Aorta (tissue), 5 donors: Measurements from ENCODE around the gene EIF5. TPM values are rescaled to one million over a fixed set of nuclear protein-coding genes. Genes with fewer than 3 reads are reported as not detected.
A peak's percentile ranks its signal among the peaks of the same experiment; 100 is the strongest.

Experiments used
- ATAC-seq: fragments of 200-7000 bp; cut with Tn5 transposase; one replicate; pipeline ENCODE4 v1.9.1; 2022; ENCODE audit warnings: moderate library complexity; ENCODE audit not compliant: low FRiP score
- DNase-seq, 2 donors: peaks; one replicate each; pipeline ENCODE4 v3.0.0-alpha.2; 2020
- H3K27ac ChIP-seq, 2 donors: one replicate each; pipeline ENCODE4 v1.5.1; 2013; ENCODE audit warnings: low read length in 2 of 2, mild to moderate bottlenecking in 2 of 2, moderate library complexity in 2 of 2, control low read depth in 1 of 2, inconsistent platforms in 1 of 2, low read depth in 1 of 2
- H3K27me3 ChIP-seq, 2 donors: one replicate each; pipeline ENCODE4 v1.6.1; 2013; ENCODE audit warnings: control low read depth in 1 of 2, low read length in 1 of 2, mild to moderate bottlenecking in 1 of 2, moderate library complexity in 1 of 2; ENCODE audit not compliant: insufficient read depth in 2 of 2, control insufficient read depth in 1 of 2
- H3K36me3 ChIP-seq, 2 donors: one replicate each; pipeline ENCODE4 v1.6.1; 2013; ENCODE audit warnings: control low read depth in 1 of 2, low read length in 1 of 2, mild to moderate bottlenecking in 1 of 2; ENCODE audit not compliant: insufficient read depth in 2 of 2, control insufficient read depth in 1 of 2
- H3K4me1 ChIP-seq, 2 donors: one replicate each; pipeline ENCODE4 v1.6.1; 2013; ENCODE audit warnings: low read length in 2 of 2, control low read depth in 1 of 2, mild to moderate bottlenecking in 1 of 2, moderate library complexity in 1 of 2; ENCODE audit not compliant: insufficient read depth in 2 of 2, control insufficient read depth in 1 of 2
- H3K4me3 ChIP-seq, 2 donors: one replicate each; pipeline ENCODE4 v1.5.1; 2013; ENCODE audit warnings: low read length in 2 of 2, control low read depth in 1 of 2, mild to moderate bottlenecking in 1 of 2
- H3K9me3 ChIP-seq: one replicate; pipeline ENCODE4 v1.6.1; 2013; ENCODE audit warnings: mild to moderate bottlenecking, low read length; ENCODE audit not compliant: control insufficient read depth
- WGBS, 2 donors: extraction: QIAGEN DNeasy Blood & Tissue Kit; methylation state at CpG; one replicate each; pipeline ENCODE4 v1.1.7; 2013; 5-methylcytosine and 5-hydroxymethylcytosine counted together
- intact Hi-C, 2 donors: fragments of 100-400 bp; cut with DNase I; formaldehyde crosslinking; loops; one replicate each; pipeline versions ENCODE4 v1.14.2 to v1.15.0; 2022
- polyA plus RNA-seq, 2 donors: library from polyadenylated mRNA; stranded (reverse); fragments of 200-250 nt; gene quantifications; one replicate each; pipeline ENCODE4 v1.2.3, GENCODE V29; 2013
- total RNA-seq, 2 donors: library from RNA; stranded (reverse); fragmentation: NEBNext Ultra II Directional; extraction: Animal tissue kit (Norgen Biotek cat#: 25700); gene quantifications; one replicate each; pipeline ENCODE4 v1.2.1, GENCODE V29; 2021
- donor health status: healthy with polysubstance abuse.
- donor health status: Bipolar disorder and iron deficiency.
- donor health status: DM: no; HTN: no; CAD: no.
- donor health status: DM: no; HTN: no; CAD: no.
- donor health status: DM: yes; HTN: yes; CAD: no.

The EIF5 gene
- total and polyA plus RNA-seq, 4 donors, result 93.1 to 218 (median 170) TPM

DNA sequence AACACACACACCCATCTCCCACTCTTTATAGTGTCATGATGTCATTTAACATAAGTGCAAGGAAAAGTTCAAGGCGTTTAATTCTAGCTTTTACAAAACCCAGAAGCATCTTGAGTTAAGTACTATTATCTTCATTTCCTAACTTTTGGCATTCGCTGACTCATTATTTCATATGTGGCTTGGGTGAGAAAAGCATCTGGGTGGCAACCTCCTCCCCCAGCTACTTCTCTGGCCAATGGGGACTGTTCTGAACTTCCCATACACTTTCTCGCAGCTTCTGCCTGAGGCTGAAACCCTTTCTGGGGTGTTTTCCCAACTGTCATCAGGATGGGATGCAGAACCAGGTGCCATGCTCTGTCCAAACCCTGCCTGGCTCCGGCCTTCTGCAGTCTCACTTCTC, 48.3 kb downstream of the EIF5 start:
- H3K4me3 ChIP-seq, result no peak overlapping the region
- H3K9me3 ChIP-seq, result no peaks in the 10 kb centered on the region
- intact Hi-C loops, result no loop called here
- 55 to 63% methylated on average over 4 of the region's 4 CpGs for WGBS, 2 donors
- no peaks in the 10 kb centered on the region for H3K36me3 ChIP-seq
- no peak for ATAC-seq
- peaks cover 0 to 3% of the 10 kb centered on the region in 2 donors for H3K4me1 ChIP-seq
- no peak overlapping the region for H3K27ac ChIP-seq
- no peak for DNase-seq
- no peaks in the 10 kb centered on the region for H3K27me3 ChIP-seq

- H3K27ac ChIP-seq, result no peak overlapping the region
- ATAC-seq, result peak; percentile 6
- no peaks in the 10 kb centered on the region for H3K36me3 ChIP-seq
- WGBS, 2 donors, result 6 to 8% methylated on average over 30 to 31 of the region's 31 CpGs
- peak overlapping the region; percentile 7 to 32 for H3K4me3 ChIP-seq
- no peaks in the 10 kb centered on the region for H3K27me3 ChIP-seq
- no peak for DNase-seq
- no peaks in the 10 kb centered on the region for H3K9me3 ChIP-seq
- intact Hi-C loops, result loop anchor here in 1 of 2 donors (5.0 kb wide), 2 partner anchors 48 to 52 kb away; partner anchors contain the start of gene EIF5
- H3K4me1 ChIP-seq, result peaks cover 0 to 5% of the 10 kb centered on the region in 2 donors
These were observed 50.6 kb downstream of the EIF5 start for GRCh38 chr14:103384450-103385151.

GRCh38 chr14:103385152-103385928, 51.3 kb downstream of the EIF5 start, which contains the start of gene MARK3:
Gene MARK3 (plus strand): TSS chr14:103385415. CDS start chr14:103386030, 615 bp downstream.
- Histone ChIP-seq H3K9me3 (no peaks in the 10 kb centered on the region), H3K4me3 (peak within 1 kb of the TSS; percentile 92), H3K4me1 (peaks cover 0 to 5% of the 10 kb centered on the region in 2 donors), H3K36me3 (no peaks in the 10 kb centered on the region), H3K27me3 (no peaks in the 10 kb centered on the region), H3K27ac (peak within 1 kb of the TSS; percentile 91 to 94)
- intact Hi-C loops, result loop anchor here in 1 of 2 donors (5.0 kb wide), 2 partner anchors 47 to 53 kb away; partner anchors contain the start of gene EIF5
- ATAC-seq, result peak; percentile 99
- DNase-seq, result peak; percentile 99
- 0% methylated on average over 65 to 91 of the region's 91 CpGs for WGBS, 2 donors

DNA sequence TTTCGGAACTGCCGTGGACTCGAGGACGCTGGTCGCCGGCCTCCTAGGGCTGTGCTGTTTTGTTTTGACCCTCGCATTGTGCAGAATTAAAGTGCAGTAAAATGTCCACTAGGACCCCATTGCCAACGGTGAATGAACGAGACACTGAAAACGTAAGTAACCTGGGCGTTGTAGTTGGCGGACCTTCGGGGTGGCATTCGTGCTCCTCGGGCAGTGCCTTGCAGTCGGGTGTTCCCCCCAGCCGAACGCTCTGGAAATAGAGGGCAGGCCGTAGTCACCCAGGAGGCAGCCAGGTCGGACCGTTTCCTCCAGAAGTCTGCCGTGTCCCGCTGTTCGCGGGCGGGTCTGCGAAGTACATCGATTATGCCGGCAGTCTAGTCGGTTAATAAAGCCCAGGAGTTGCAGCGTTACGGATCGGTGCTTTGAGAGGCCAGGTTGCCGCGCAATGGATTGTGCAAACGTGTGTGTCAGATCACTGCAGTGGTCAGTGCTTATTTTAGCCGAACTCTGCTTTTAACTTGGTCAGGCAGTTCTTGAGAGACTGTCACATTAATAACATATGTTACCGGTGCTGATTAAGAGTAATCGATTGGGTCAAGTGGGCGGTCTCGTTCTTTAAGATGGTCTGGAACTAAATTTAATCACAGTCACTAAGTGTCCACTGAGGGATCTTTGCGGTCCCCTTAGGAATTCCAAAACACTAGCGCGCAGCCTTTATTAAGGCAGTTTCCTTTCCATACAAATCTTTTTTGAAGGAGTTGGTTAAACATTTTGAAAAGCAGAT, 52.1 kb downstream of the EIF5 start:
- DNase-seq (peak; percentile 59 to 79), ATAC-seq (no peak)
- Histone ChIP-seq H3K27me3 (no peaks in the 10 kb centered on the region), H3K9me3 (no peaks in the 10 kb centered on the region), H3K4me1 (peaks cover 0 to 5% of the 10 kb centered on the region in 2 donors), H3K36me3 (no peaks in the 10 kb centered on the region), H3K27ac (peak overlapping the region; percentile 91 to 94), H3K4me3 (peak overlapping the region; percentile 92)
- WGBS, 2 donors, result 0% methylated on average over 44 of the region's 44 CpGs
- intact Hi-C loops, result loop anchor here in 1 of 2 donors (5.0 kb wide), 2 partner anchors 46 to 54 kb away; partner anchors contain the start of gene EIF5

DNA sequence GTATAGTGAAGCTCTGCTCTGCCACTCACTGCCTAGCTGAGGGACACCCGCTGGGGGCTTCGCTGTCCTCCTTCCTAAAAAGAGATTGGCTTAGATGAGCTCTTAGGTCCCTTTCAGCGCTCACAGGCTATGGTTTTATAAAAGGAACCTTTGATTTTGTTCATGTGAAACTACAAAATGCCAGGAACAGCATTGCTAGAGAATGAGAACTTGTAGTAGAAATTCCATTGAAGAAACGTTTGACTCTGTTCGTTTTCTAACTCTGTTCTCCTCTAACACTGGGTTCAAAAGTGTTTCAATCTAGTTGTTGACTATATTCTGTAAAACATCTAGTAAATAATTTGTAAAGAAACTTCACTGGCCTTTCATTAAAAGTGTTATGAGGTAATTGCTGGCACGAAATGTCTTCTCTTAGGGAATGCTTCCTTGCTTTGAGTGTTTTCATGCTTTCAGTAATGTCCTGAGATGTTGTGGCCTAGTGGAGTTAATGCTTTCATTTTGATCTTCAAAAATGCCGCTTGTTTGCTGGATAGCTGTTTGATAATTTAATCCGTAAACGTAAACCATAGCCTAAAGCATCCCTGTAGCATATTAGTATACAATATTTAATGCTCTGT, 52.8 kb downstream of the EIF5 start:
- WGBS, 2 donors, result 11% methylated on average over 9 of the region's 9 CpGs
- DNase-seq (no peak), ATAC-seq (no peak)
- Histone ChIP-seq H3K27ac (peak overlapping the region; percentile 19 to 73), H3K27me3 (no peaks in the 10 kb centered on the region), H3K4me3 (peak overlapping the region; percentile 92), H3K4me1 (peaks cover 0 to 5% of the 10 kb centered on the region in 2 donors), H3K36me3 (no peaks in the 10 kb centered on the region), H3K9me3 (no peaks in the 10 kb centered on the region)
- intact Hi-C loops, result loop anchor here in 1 of 2 donors (5.0 kb wide), 2 partner anchors 45 to 55 kb away; partner anchors contain the start of gene EIF5

GRCh38 chr14:103388664-103389063, 54.6 kb downstream of the EIF5 start:
- H3K4me3 ChIP-seq, result no peak overlapping the region
- no peak overlapping the region for H3K27ac ChIP-seq
- intact Hi-C loops, result loop anchor here in 1 of 2 donors (5.0 kb wide), 2 partner anchors 44 to 56 kb away; partner anchors contain the start of gene EIF5
- H3K36me3 ChIP-seq, result no peaks in the 10 kb centered on the region
- 93 to 97% methylated on average over 1 of the region's 1 CpG for WGBS, 2 donors
- DNase-seq, result no peak
- H3K27me3 ChIP-seq, result no peaks in the 10 kb centered on the region
- no peak for ATAC-seq
- peaks cover 0 to 5% of the 10 kb centered on the region in 2 donors for H3K4me1 ChIP-seq
- no peaks in the 10 kb centered on the region for H3K9me3 ChIP-seq

DNA sequence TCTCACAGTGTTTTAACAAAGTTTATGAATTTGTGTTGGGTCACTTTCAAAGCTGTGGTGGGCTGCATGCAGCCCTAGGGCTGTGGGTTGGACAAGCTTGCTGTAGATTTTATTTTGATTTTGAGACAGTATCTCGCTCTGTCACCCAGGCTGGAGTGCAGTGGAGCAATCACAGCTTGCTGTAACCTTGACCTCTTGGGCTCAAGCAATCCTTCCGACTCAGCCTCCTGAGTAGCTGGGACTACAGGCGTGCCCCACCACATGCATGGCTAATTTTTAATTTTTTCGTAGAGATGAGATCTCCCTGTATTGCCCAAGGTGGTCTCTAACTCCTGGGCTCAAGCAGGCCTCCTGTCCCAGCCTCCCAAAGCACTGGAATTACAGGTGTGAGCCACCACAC, 56.6 kb downstream of the EIF5 start:
- Histone ChIP-seq H3K27ac (no peak overlapping the region), H3K27me3 (no peaks in the 10 kb centered on the region), H3K36me3 (no peaks in the 10 kb centered on the region), H3K4me1 (peaks cover 2 to 9% of the 10 kb centered on the region in 2 donors), H3K9me3 (no peaks in the 10 kb centered on the region), H3K4me3 (no peak overlapping the region)
- WGBS, 2 donors, result 85 to 92% methylated on average over 4 of the region's 4 CpGs
- no peak for DNase-seq
- ATAC-seq, result no peak
- intact Hi-C loops, result no loop called here

GRCh38 chr14:103391048-103391447, 57.0 kb downstream of the EIF5 start:
- H3K4me1 ChIP-seq, result peaks cover 2 to 11% of the 10 kb centered on the region in 2 donors

More at GRCh38 chr14:103391048-103391447, 57.0 kb downstream of the EIF5 start:
- ATAC-seq, result no peak
- DNase-seq, result no peak
- Histone ChIP-seq H3K9me3 (no peaks in the 10 kb centered on the region), H3K27me3 (no peaks in the 10 kb centered on the region), H3K36me3 (no peaks in the 10 kb centered on the region), H3K27ac (no peak overlapping the region), H3K4me3 (no peak overlapping the region)
- 20 to 21% methylated on average over 4 of the region's 4 CpGs for WGBS, 2 donors
- intact Hi-C loops, result no loop called here
